ENCODE results near the gene HTR1E.

GRCh38 chr6:87012743-87013142, 75.4 kb downstream of the HTR1E start:
- TF ChIP-seq, protein P1, sequence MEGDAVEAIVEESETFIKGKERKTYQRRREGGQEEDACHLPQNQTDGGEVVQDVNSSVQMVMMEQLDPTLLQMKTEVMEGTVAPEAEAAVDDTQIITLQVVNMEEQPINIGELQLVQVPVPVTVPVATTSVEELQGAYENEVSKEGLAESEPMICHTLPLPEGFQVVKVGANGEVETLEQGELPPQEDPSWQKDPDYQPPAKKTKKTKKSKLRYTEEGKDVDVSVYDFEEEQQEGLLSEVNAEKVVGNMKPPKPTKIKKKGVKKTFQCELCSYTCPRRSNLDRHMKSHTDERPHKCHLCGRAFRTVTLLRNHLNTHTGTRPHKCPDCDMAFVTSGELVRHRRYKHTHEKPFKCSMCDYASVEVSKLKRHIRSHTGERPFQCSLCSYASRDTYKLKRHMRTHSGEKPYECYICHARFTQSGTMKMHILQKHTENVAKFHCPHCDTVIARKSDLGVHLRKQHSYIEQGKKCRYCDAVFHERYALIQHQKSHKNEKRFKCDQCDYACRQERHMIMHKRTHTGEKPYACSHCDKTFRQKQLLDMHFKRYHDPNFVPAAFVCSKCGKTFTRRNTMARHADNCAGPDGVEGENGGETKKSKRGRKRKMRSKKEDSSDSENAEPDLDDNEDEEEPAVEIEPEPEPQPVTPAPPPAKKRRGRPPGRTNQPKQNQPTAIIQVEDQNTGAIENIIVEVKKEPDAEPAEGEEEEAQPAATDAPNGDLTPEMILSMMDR (IDR thresholded peaks at IDR 0.05): no peak
- no peak for TF ChIP-seq POLR2A (IDR thresholded peaks at IDR 0.05)

All from testis (tissue), 2 donors.